NCI-H510A treated with DMSO at 0.1 percent for 48 hours (cell line): Measurements from ENCODE around the gene VAV2.

ENCODE experiments used
- DNase-seq: peaks from one replicate; lab custom pipeline; 2025; lab: John Stamatoyannopoulos, UW

VAV2 gene

DNA sequence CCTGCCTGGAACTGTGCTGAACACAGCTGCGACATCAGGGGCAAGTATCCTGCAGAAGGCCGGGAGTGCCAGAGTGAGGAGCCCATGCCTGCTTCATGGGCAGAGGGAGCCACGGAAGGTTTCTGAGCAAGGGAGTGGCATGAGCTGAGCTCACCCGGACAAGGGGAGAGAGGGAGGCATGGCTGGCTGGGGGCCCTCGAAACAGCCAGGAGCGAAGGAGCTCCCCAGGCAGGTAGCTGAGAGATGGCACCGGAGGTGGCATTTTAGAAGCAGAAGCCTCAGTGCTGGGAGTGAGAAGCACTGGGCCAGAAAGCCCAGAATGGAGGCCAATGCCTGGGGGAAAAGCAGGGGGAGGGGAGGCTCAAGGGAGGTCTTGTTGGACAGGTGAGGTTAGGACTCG, 197.1 kb downstream of the VAV2 start:
- no peak for DNase-seq

DNA sequence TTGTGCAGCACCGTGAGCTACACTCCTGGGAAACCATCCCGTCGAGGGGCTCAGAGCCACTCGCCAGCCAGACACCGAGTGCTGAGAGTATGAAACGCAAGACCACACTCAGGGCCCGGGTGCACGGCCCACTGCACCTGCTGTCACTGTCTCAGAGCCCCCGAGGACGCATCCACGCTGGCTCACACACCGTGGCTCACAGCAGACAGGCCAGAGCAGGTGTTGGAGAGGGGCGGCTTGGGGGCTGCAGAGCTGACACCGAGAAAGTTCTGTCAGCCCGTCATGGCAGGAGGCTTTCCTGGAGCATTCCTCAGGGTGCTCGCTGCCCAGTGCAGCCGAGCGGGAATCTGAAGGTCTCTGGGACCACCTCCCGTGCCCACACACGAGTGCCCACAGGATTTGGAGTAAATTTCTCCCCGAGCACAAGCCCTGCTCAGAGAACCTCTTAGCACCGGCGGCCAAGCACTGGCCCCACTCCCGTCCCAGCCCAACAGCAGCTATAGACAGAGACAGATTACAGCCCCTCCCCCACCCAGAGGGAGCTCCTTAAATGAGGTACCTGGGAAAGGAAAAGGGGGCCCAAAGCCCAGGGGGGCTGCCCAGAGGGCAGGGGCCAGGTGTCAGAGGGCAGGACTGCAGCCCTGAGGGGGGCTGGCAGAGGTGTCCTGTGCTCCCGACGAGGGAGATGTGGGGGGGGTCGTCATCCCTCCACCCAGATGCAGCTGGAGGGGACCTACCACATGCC, 197.9 kb downstream of the VAV2 start:
- DNase-seq: no peak

DNA sequence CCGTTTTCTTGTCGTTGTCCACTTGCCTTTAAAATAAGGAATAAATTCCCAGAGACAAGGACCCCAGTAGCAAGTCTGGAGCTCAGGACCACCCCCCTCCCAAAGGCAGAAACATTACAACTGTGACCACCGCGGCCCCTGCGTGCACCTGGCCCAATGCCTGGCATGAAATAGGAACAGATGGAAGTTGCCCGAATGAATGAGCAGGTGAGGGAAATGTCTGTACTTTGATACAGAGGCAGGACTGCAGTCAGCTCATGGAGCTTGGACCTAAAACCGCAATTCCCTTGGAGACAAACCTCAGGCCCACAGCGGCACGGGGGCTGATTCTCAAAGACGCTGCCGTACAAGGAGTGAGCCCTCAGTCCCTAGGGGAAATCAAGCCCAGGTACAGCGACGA, 198.7 kb downstream of the VAV2 start:
- DNase-seq: no peak

DNA sequence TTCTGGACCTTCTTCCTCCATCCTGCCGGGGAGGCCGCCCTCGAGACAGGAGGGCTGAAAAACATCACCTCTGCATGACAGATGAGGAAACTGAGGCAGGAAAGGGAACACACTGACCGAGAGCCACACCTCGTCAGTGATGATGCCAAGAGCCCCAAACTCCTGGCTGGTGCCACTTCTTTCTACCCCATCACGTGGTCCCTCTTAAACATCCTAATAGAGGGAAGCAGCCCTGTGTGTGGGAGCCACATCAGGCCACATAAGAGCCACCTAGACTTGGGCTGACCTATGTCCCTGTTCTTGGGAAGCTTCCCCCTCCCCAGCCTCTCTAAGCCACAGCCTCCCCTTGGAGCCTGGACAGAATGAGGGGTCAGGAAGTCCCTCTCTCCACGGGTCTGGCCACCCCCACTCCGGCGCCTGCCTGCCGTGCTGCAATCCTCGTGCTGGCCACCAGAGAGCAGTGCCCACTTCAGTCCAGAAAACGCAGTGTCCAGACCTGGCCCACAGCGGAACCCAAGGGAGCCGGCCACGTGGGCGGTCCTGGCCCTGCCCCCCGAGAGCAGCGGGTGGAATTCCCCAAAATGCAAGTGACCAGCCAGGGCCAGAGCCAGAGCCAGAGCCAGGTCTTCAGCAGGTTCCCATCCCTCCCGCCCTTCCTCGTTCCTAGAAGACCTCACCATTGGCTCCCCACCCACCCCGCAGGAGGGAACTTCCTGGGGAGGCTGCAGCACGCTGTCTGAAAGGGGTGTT, 199.2 kb downstream of the VAV2 start:
- DNase-seq: peak; percentile 13

DNA sequence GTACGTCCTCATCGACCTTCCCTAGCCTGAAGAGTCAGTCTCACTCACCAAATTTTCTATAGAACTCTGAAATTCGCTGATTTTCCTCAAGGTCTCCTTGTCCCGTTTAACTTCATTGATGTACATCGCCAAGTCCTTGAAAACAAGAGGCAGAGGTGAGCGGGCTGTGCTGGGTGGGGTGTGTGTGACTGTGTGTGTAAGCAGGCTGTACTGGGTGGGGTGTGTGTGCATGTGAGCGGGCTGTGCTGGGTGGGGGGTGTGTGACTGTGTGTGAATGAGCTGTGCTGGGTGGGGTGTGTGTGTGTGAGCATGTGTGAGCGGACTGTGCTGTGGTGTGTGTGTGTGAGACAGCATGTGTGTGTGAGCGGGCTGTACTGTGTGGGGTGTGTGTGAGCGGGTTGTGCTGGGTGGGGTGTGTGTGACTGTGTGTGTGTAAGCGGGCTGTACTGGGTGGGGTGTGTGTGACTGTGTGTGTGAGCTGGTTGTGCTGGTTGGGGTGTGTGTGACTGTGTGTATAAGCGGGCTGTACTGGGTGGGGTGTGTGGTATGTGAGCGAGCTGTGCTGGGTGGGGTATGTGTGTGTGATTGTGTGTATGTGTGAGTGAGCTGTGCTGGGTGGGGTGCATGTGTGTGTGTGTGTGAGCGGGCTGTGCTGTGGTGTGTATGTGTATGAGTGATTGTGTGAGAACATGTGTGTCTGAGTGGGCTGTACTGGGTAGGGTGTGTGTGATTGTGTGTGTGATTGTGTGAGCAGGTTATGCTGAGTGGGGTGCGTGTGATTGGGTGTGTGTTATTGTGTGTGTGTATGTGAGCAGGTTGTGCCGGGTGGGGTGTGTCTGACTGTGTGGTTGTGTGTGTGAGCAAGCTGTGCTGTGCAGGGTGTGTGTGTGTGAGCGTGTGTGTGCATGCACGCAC, 200.1 kb downstream of the VAV2 start:
- no peak for DNase-seq

DNA sequence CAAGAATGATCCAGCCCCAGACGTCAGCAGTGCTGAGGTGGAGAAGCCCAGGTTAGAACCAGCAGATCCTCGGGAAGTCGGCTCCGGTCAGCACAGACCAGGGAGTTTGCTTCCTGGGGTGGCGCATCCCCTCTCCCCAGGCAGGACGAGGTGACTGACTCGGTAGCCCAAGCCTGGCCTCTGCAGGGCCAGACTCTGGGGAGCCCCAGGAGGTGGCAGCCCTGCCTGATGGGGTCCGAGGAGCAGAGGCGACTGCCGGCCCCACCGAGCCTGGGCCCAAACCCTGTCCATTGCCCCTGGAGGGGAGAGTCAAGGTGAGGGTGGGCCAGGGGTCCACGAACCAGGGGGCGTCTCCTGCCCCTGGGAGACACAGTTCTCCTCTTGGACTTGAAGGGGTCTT, 201.1 kb downstream of the VAV2 start:
- DNase-seq: no peak

DNA sequence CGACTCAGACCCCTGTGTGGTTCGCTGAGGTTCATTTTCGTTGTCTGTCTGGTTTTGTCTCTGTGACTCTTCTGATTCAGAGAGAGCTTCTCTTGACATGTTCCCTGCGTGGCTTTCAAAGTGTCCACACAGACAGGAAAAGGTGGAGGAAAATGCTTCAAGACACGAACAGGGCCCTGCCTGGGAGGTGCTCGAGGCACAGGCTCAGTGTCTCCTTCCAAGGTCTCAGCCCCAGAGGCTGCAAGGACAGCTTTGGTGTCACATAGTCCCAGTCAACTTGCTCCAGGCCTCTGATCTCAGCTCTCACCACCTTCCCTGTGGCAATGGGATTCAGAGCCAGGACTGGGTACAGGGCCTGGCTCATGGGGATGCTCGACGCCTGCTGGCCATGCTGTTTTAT, 202.3 kb downstream of the VAV2 start:
- no peak for DNase-seq

DNA sequence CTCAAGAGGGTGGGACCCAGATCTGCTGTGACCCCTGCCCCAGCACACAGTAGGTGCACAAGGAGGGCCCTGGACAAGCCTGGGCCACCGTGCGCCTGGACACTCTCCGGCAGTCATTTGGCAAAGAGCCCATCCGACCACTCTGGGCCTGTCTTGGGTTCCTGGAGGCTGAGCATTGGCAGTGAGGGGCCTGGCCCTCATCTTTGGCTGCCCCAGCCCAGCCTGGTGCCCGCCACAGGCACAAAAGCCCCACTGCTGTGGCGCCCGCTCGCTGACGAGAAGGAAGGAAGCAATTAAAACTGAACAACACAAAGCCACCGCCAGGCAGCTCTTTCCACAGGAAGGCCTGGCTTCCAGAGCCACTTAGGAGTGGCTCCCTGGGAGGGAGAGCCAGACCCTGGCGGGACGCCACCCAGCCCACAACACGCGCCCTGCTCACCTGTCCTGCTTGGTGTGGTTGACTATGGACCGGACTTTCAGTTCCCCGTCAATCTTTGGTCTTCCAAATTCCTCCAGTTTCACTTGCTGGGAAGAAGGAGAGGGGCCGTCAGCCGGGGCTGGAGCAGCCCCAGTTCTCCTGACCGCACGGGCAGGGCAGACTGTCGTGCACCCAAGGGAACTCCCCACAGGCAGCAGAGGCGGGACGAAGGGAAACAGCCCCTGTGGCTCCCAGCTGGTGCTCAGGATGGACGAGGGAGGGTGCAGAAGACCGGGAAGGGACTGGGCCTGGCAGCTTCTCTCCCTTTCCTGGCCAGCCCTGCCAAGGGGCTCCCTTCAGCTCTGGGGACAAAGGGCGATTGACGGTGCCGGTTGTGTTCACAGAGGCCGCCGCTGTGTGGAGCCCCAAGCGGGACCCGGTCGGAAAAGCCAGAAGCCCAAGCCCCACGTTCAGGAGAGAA, 203.1 kb downstream of the VAV2 start:
- no peak for DNase-seq

DNA sequence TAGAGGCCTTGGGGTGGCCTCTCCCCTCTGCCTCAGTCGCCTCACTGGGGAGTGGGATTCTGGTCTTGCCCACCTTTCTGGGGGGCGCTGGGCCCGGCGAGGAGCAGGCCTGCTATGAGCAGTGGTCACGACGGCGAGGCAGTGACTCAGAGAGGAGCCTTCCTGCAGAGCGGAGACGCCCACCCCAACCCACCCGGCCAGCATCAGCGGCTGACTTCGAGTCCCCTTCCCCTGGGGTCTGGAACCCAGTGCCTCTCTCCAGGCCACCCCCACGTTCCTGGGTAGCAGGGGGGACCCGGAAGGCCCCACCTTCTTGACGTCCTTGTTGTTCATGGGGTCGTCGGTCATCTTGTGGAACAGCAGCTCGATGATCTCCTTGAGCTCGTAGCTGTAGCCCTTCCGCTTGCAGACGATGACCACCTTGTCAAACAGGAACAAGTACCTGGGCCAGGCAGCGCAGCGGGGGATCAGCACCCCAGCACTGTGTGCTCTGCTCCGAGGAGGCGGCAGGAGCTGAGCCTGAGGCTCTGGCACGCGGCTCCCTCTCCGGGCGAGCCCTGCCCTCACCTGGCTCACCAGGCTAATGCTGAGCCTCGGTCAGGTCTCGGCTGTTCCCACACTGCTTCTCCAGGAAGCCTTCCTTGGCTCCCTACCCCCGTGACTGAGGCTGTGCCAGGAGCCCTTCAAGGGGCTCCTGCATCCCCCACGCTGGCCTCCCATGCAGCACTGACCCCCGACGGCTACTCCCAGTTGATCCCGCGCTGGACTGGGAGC, 203.9 kb downstream of the VAV2 start:
- no peak for DNase-seq

DNA sequence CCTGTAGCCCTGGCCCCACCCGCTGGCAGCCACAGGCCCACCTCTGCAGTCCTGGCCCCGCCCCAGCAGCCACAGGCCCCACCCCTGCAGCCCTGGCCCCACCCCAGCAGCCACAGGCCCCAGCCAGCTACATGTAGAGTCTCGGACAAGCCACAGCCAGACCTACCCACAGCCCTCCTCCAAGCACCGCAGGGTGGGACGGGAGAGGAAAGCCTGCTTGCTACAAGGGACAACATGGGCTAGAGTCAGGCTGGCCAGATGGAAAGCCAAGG, 204.4 kb downstream of the VAV2 start:
- DNase-seq: no peak

DNA sequence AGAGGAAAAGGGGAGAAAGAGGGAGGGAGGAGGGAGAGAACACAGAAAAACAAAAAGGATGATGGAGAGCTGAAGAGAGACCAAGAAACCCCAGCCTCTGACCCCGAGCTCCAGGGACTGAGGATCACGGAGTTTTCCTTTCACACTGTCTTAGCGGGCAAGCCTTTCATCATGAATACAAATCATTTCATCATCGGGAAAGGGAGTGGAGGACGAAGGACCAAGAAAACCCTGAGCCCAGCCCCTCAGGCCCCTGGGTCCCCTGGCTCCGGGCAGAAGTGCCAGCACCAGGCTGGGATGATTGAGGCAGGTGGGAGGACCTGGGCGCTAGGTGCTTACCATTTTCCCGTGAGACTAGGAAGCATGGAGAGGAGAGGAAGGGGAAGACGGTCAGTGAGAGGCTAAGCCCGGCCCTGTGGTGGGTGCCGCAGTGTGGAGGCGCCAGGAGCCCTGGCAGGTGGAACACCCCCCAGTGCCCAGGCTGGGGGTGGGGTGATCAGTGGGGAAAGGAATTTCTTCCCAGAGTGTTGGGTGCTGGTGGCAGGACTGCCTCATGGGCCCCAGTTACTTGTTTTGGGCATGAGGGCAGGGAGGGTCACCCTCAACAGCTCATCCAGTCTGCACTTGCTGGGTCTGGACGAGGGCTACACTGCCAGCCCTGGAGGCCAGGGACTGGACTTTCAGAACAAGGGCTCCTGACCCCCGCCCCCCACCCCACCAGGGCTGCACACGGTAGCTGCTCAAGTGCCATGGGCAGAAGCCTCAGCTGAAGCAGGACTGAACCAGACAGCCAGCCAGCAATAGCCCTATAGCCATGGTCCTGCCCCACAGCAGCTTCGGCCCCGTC, 205.0 kb downstream of the VAV2 start:
- DNase-seq: no peak

DNA sequence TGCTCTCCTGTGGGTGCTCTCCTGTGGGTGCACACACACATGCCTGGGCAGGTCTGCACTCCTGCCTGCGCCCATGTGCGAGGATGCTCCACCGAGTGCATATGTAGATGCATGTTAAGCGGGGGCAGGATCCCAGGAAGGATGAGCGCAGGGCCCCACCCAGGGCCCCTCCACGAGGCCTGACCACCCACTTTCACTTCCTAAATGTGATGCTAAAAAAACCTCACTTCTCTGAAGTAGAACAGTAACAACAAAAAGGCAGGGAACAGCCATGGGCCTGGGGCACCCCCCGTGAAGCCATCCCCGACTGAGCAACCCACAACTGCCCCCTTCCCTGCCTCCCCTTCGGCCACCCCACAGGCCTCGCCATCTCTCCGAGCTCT, 205.8 kb downstream of the VAV2 start:
- no peak for DNase-seq

DNA sequence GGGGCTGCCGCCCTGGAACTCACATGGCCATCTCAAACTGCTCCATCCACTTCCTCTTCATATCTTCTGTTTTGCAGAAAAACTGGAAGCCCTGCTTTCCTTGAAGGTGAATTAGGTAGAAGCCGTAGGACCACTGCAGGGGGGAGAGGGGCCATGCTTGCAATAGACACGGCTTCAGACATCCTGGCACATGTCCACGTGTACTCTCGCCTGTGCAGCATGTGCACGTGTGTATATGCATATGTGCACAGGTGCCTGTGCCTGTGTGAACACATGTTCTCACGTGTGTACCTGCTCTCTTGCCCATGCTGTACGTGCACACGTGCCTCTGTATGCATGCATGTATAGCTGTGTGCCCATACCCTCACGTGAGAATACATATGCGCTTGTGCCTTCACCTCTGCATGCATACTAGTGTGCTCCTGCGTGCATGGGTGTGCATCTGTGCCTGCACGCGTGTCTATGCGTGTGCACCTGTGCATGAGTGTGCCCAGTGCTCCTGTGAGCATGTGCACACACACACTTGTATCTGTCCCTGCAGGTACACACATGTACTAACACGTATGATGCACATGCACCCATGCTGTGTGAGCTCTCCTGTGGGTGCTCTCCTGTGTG, 206.3 kb downstream of the VAV2 start:
- DNase-seq: no peak

DNA sequence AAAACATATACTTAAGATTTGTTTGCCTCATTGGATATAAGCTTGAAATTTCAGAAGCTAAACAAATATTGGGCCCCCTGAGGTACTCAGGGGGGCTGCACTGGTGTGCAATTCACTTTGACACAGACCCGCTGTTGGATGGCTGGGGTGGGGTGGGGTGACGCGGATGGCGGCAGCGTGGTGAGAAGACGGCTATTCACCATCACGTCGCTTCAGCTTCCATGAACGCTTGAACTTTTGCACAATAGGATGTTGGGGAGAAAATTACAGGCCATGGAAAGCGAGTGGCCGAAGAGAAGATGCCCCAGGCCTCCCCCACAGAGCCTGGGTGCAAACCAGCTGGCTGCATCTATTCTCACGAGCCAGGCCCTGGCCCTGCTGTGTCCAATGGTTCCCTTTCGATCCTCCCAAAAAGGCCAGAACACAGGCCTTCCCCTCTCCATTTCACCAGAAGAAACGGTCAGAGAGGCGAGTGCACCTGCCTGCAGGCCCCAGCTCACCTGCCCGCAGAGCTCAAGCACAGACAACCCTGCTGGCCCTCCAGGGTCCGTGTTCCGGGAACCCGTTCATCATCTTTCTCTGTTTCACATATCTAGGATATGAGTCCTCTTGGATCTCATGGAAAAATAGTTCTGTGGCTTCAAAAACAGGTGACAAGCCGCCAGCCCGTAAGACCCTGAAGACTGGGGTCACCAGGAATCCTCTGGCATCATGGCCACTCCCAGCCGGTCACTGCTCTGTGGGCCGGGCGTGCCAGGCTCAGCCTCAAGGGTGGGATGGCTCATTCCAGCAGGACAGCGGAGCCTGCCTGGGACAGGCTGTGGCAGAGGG, 207.2 kb downstream of the VAV2 start:
- DNase-seq: no peak

DNA sequence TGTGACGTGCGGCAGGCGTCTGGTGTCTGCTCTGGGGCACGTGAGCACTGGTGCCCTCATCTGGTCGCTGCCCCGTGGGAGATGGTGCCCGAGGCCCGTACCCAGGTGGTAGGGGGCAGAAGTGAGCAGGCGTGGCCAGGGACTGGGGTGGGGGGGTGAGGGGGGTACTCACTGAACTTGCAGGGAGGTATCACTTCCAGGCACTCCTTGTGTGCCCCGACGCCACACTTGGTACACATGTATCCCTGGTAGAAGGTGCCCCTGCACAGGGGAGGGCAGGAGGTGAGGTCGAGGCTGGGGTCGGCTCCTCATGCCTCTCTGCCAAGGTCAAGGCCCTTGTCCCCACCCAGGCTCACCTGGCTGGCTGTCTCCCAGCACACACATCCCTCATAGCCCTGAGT, 208.8 kb downstream of the VAV2 start:
- DNase-seq: no peak

DNA sequence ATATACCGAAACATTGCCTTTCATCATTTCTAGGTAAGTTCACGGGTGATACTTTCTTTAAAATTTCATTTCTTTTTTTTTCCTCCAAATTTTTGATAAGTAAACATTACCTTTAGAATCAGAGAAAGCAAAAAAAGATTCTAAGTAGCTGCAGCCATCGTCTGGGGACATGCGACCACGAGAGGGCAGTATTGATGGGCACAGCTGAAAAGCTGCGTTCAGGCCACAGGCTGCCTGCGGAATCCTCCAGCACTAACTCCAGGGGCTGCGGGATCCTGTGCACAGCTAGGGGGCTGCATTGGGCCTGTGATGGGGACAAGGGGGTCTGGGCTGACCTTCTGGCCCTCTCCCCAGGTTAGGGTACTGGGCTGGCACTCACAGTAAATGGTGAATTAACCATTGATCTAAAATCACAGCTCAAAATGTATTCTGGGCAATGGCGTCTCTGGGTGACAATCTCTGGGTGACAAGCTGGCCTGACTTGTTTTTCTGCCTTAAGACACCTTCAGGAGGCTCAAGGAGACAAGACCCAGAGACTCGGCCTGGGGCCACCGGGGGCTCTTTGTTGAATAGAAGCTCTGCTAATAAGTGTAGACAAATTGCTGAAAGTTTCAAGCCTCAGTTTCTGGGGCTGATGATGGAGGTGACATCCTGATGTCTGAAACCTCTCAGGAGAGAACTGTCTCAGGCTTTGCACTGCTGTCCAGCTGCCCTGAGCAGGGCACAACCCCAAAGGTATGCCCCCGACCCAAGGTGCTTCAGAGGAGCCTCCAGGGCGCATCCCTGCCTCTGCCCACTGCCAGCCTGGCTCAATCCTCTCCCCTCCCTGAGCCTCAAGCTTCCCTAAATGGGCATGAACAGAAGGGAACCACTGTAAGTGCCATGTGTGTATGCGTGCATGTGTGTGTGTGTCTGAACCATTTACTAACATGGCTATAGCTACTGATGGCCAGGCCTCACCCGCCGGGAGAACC, 209.7 kb downstream of the VAV2 start:
- peak; percentile 17 for DNase-seq

DNA sequence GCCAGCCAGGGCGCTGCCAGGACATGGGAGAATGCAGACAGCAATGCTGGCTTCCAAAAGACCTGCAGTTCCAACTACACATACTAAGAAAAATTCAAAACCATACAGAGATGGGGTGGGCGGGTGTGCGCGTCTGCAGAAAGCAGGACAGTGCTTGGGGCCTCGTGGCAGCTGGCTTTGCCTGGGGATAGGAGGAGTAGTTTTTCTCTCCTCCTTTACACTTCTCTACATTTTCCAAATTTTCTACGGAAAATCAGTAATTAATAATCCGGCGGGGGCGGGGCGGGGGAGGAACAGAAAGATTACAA, 210.3 kb downstream of the VAV2 start:
- no peak for DNase-seq
